CD4-positive, alpha-beta T cell treated with Interleukin-10 for 1 hour (primary cell): ENCODE data around the gene UBL4A.

Experiments used
- DNase-seq: peaks from one replicate; pipeline ENCODE4 v3.0.0-alpha.2; 2020

The UBL4A gene

GRCh38 chrX:154486396-154487207 is at the start of gene UBL4A:
Gene UBL4A, minus strand, starts transcription at chrX:154486615. Its CDS starts 31 bp downstream, at chrX:154486584.
- DNase-seq, result peak; percentile 64

GRCh38 chrX:154535892-154536291 is 49.5 kb upstream of the UBL4A start:
- DNase-seq, result no peak

GRCh38 chrX:154534526-154535322 is 48.3 kb upstream of the UBL4A start:
- DNase-seq, result peak; percentile 89

- no peak for DNase-seq
Measured at GRCh38 chrX:154532690-154533089, 46.3 kb upstream of the UBL4A start.

- DNase-seq, result no peak
Measured at GRCh38 chrX:154531626-154532025, 45.2 kb upstream of the UBL4A start.

- no peak for DNase-seq
Measured at GRCh38 chrX:154530286-154530685, 43.9 kb upstream of the UBL4A start.

GRCh38 chrX:154529206-154529612 is 42.8 kb upstream of the UBL4A start:
- no peak for DNase-seq

GRCh38 chrX:154526901-154527675 is 40.7 kb upstream of the UBL4A start:
- DNase-seq, result peak; percentile 65

- no peak for DNase-seq
Measured at GRCh38 chrX:154525606-154526490, 39.4 kb upstream of the UBL4A start.

- no peak for DNase-seq
Measured at GRCh38 chrX:154519389-154519788, 33.0 kb upstream of the UBL4A start.

GRCh38 chrX:154517101-154517781 is 30.8 kb upstream of the UBL4A start:
- no peak for DNase-seq

- peak; percentile 36 for DNase-seq
Measured at GRCh38 chrX:154516656-154517100, 30.3 kb upstream of the UBL4A start.

GRCh38 chrX:154515966-154516655 is 29.7 kb upstream of the UBL4A start, which contains the start of gene FAM3A:
Gene FAM3A, minus strand, starts transcription at chrX:154516232. Its CDS starts 460 bp downstream, at chrX:154515772.
- peak; percentile 94 for DNase-seq

- peak; percentile 44 for DNase-seq
Measured at GRCh38 chrX:154515090-154515965, 28.9 kb upstream of the UBL4A start.

GRCh38 chrX:154513716-154514115 is 27.3 kb upstream of the UBL4A start:
- DNase-seq, result no peak

GRCh38 chrX:154512879-154513553 is 26.6 kb upstream of the UBL4A start:
- DNase-seq, result no peak

GRCh38 chrX:154511761-154512160 is 25.3 kb upstream of the UBL4A start:
- DNase-seq, result no peak

GRCh38 chrX:154509455-154509854 is 23.0 kb upstream of the UBL4A start:
- DNase-seq, result no peak

- no peak for DNase-seq
Measured at GRCh38 chrX:154508384-154508745, 21.9 kb upstream of the UBL4A start.
